NOMO-1 (cell line): ENCODE data around the gene TOR3A.
"Not testable (repeated sequence)": the region's sequence is repeated elsewhere in the genome, so short reads cannot be mapped to it uniquely, and the experiment has no call there.

ENCODE experiments used
- DNase-seq, 2 experiments: peaks; one replicate each; lab custom pipeline; 2025; ENCODE audit not compliant: unreplicated experiment in 2 of 2; lab: John Stamatoyannopoulos, UW

The TOR3A gene

GRCh38 chr1:179104611-179105250, 22.9 kb downstream of the TOR3A start:
- DNase-seq: no peak

GRCh38 chr1:179105393-179105792, 23.5 kb downstream of the TOR3A start:
- DNase-seq: no peak

DNA sequence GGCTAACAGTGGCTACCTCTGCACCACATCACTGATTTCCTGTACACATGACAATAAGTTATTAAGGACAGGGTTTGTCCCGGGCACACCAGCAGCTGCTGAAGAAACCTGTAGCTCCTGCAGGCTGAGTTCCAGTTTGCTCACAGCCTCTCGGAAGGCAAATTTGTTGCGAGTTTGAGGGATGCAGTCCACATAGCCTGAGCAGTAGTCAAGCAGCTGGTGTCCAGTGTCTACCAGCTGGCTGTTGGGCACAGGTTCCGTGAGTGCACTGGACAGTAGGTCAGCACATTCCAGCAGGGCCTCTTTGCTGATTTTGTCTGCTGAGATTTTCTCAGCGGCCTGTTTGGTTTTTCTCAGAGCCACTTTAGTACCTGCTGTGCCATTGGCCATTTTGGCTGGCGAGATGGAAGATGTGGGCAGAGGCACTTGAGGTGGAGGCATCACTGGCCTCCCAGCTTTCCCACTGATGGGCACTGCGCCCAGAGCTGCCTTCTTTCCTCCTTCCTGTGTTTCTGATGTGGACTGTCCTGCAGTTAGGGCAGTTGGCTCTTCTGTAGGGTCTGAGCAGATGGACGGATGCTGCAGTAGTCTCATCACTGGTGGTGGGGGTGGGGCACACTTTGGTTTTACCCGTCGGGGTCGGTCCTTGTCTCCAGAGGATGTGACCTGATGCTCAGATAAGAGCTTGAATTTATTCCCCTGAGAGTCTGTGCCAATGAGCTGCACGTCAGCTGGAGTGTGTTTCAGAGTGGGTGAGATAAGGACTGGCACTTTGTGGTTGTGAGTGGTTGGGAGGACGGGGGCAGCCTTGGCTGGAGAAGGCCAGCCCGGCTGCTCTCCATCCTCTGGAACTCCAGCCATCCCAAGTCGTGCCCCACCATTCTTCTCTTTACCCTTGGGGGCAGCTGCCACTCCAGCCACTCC, 26.1 kb downstream of the TOR3A start:
- DNase-seq: no peak

DNA sequence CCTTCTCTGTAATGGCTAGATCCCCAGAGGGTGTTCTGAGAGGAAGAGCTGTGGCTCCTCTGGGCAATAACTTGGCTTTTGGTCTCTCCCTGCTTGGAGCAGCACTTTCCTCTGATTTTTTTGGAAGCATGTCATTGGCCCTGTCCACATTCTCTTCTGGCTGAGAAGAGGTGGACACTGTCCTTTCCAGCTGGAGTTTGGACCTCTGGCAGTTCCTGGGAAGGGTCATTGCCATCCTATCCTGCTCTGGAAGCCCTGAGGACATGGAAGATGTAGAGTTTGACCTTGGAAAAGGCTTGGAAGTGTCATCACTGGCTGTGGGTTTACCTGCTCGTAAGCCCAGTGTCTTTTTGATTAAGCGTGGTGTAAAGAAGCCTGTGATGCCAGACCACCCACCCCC, 26.8 kb downstream of the TOR3A start:
- DNase-seq: no peak

- DNase-seq: no peak
These were observed 33.3 kb downstream of the TOR3A start for GRCh38 chr1:179115181-179115580.

DNA sequence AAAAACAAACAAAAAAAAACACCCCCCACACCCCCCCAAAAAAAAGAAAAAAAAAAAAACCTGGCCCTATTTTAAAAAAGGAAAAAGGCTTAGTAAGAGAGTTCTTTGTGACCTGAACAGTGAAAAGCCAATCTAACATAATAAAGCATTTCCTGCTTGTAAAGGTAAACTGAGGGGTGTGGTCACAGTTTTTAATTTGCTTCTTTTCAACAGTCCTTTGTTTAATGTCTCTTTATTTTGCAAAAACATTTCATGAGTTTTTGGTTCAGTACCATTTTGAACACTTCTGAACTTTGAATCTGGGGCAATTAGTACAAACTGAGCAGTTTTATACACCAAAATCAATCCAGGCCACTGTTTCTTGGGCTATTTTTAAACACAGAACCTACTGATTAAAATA, 37.6 kb downstream of the TOR3A start:
- DNase-seq: no peak

DNA sequence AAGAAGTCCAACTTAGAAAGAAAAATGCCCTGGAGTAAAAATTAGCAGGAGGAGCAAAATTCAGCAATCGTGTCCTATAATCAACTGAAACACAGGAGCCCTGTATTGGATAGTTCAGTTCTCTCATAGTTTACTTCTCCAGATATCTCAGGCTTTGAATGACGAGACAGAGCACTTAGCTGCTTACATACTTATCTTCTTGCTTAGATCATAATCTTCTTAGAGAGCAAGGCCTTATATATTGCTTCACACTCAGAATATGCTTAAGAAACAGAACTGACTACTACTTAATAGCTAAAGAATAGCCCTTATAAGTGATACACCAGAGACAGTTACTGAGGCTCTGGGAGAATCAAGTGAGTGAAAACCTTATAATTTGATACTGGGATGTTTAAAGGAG, 38.9 kb downstream of the TOR3A start:
- no peak for DNase-seq

GRCh38 chr1:179121159-179121938, 39.5 kb downstream of the TOR3A start:
- peak in 1 of 2 experiments; percentile 52 for DNase-seq

- no peak for DNase-seq
These were observed 43.0 kb downstream of the TOR3A start for GRCh38 chr1:179124873-179125272.

- DNase-seq: no peak
These were observed 44.6 kb downstream of the TOR3A start for GRCh38 chr1:179126338-179127060.

- DNase-seq: no peak
These were observed 45.5 kb downstream of the TOR3A start for GRCh38 chr1:179127163-179127895.

DNA sequence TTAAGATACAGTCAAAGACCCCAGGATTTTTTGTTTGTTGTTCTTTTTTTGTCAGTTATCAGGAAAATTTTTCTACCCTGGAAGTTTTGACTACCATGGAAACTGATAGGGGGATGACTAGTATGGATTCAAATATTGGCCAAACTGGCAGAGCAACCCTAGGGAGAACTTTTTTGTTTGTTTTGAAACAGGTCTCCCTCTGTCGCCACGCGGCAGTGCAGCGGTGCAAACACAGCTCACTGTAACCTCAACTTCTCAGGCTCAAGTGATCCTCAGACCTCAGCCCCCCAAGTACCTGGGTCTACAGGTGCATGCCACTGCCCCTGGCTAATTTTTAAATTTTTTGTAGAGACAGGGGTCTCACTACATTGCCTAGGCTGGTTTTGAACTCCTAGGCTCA, 46.6 kb downstream of the TOR3A start:
- DNase-seq: no peak

DNA sequence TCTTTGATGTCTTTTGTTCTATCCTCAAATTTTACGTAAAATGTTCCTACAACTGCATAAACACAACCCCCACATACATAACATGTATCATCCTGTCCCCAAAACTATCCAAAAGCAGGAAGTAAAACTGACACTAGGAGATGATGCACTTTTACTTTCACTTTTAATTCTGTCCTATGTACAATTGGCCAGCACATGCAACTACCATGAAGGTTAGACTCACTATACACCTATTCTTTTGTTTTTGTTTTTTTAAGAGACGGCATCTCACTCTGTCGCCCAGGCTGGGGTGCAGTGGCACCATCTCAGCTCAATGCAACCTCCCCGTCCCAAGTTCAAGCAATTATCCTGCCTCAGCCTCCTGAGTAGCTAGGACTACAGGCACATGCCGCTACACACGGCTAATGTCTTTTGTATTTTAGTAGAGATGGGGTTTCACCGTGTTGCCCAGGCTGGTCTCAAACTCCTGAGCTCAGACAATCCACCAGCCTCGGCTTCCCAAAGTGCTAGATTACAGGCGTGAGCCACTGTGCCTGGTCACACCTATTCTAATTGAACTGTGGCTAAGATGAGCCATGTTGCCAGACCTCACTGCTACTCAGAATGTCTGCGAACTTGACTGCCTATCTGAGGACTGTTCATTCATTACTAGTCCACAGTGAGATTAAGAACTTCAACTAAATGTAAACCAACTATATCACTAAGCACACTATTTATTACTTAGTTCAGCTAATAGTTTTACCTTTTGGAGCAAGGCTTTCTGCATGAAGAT, 48.0 kb downstream of the TOR3A start:
- DNase-seq: peak; percentile 67 to 87

DNA sequence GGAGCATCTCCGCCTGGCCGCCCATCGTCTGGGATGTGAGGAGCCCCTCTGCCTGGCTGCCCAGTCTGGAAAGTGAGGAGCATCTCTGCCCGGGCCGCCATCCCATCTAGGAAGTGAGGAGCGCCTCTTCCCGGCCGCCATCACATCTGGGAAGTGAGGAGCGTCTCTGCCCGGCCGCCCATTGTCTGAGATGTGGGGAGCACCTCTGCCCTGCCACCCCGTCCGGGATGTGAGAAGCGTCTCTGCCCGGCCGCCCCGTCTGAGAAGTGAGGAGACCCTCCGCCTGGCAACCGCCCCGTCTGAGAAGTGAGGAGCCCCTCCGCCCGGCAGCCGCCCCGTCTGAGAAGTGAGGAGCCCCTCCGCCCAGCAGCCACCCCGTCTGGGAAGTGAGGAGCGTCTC, 53.3 kb downstream of the TOR3A start:
- not testable (repeated sequence) for DNase-seq

DNA sequence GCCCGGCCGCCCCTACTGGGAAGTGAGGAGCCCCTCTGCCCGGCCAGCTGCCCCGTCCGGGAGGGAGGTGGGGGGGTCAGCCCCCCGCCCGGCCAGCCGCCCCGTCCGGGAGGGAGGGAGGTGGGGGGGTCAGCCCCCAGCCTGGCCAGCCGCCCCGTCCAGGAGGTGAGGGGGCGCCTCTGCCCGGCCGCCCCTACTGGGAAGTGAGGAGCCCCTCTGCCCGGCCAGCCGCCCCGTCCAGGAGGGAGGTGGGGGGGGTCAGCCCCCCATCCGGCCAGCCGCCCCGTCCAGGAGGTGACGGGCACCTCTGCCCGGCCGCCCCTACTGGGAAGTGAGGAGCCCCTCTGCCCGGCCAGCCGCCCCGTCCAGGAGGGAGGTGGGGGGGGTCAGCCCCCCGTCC, 53.8 kb downstream of the TOR3A start:
- DNase-seq: not testable (repeated sequence)

GRCh38 chr1:179137617-179138255, 55.9 kb downstream of the TOR3A start:
- DNase-seq: no peak

- not testable (repeated sequence) for DNase-seq
These were observed 56.9 kb downstream of the TOR3A start for GRCh38 chr1:179138755-179139154.

DNA sequence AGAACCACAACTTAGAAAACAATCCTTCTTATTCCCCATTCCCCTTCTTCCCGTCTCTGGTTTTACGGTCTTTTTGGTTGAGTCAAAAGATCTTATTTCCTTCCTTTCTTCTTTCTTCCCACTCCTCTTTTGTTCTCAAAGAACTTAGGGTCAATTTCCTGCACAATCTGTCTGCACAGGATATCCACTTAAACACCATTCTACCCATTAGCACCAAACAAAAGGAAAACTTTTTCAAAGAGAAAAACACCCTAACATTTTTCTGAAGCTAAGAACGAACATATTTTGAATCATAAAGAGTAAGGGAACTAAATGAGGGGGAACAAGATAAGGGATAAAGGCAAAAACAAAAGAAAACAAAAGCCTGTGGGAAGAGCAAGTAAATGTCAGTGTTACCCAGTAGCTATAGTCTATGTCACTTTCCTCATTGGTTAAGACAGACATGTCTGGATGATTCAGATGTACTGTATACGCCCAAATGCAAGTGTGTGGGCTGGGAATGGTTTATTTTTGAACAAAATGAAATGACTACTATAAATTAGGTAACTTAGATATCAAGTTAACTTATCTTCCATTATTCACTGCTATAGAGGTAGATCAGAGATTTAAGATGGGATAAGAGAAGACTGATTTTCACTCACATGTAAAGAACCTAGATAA, 59.9 kb downstream of the TOR3A start:
- no peak for DNase-seq
